Measurements from ENCODE around the gene BID.

- TF ChIP-seq CTCF (IDR thresholded peaks at IDR 0.05): no peak
- TF ChIP-seq ZFX (IDR thresholded peaks at IDR 0.05; ENCODE audit: borderline replicate concordance): no peak
Measured at GRCh38 chr22:17789379-17790200, 15.3 kb upstream of the BID start.

All from 22Rv1 (cell line).